PC-3 (cell line): ENCODE data around the gene NHS. TPM values are rescaled to one million over a fixed set of nuclear protein-coding genes. Genes with fewer than 3 reads are reported as not detected.

Experiments
- ATAC-seq: fragments of 200-7000 bp; cut with Tn5 transposase; 2 replicates; pipeline ENCODE4 v1.9.1; 2020; ENCODE audit warnings: mild to moderate bottlenecking, moderate library complexity
- Bru-seq: library from RNA; stranded (reverse); fragments of 400-500 nt; gene quantifications from one replicate; lab custom pipeline; 2021; lab: Mats Ljungman, UMichigan
- BruChase-seq, 2 experiments: library from RNA; stranded (reverse); fragments of 400-500 nt; gene quantifications; one replicate each; lab custom pipeline; 2021; lab: Mats Ljungman, UMichigan
- BruUV-seq: library from RNA; stranded (reverse); fragments of 400-500 nt; replicated peaks from 2 replicates; lab custom pipeline; 2021; lab: Mats Ljungman, UMichigan
- CTCF ChIA-PET: fragments of 300-600 bp; sonication (Branson Sonifier 250); formaldehyde crosslinking; loops from one replicate; lab custom pipeline; 2022; ENCODE audit warnings: antibody characterized with exemption; lab: Charles Lee
- POLR2A ChIA-PET: fragments of 300-600 bp; sonication (Branson Sonifier 250); formaldehyde crosslinking; loops from one replicate; lab custom pipeline; 2022; ENCODE audit warnings: antibody characterized with exemption; ENCODE audit not compliant: unreplicated experiment; lab: Charles Lee
- DNase-seq: peaks from one replicate; pipeline ENCODE4 v3.0.0-alpha.2; 2015
- H2AFZ ChIP-seq: fragments of 300-600 bp; sonication (generic); 2 replicates; pipeline ENCODE4 v1.6.0; 2016; ENCODE audit warnings: antibody characterized with exemption, low read length
- H3F3A ChIP-seq: fragments of 300-600 bp; sonication (generic); one replicate; pipeline ENCODE4 v1.6.0; 2017; ENCODE audit warnings: antibody characterized with exemption, low read length, control low read depth, mild to moderate bottlenecking; ENCODE audit not compliant: unreplicated experiment
- H3K27ac ChIP-seq: fragments of 300-600 bp; sonication (generic); 2 replicates; pipeline ENCODE4 v1.5.1; 2016; ENCODE audit warnings: mild to moderate bottlenecking, low read length
- H3K27me3 ChIP-seq: fragments of 300-600 bp; sonication (generic); 2 replicates; pipeline ENCODE4 v1.6.1; 2016; ENCODE audit warnings: low read length, mixed read lengths
- H3K36me3 ChIP-seq: fragments of 300-600 bp; sonication (generic); 2 replicates; pipeline ENCODE4 v1.6.1; 2016; ENCODE audit warnings: low read depth, mixed run types, low read length, mixed read lengths
- H3K4me1 ChIP-seq: fragments of 300-600 bp; sonication (generic); 2 replicates; pipeline ENCODE4 v1.5.1; 2016; ENCODE audit warnings: low read length; ENCODE audit not compliant: insufficient read depth
- H3K4me2 ChIP-seq: fragments of 300-600 bp; sonication (generic); 2 replicates; pipeline ENCODE4 v1.6.0; 2016; ENCODE audit warnings: low read length
- H3K4me3 ChIP-seq: fragments of 300-600 bp; sonication (generic); 2 replicates; pipeline ENCODE4 v1.5.1; 2016; ENCODE audit warnings: mild to moderate bottlenecking, low read length, mixed read lengths
- H3K79me2 ChIP-seq: fragments of 300-600 bp; sonication (generic); 2 replicates; pipeline ENCODE4 v1.6.1; 2017; ENCODE audit warnings: low read length, mixed read lengths
- H3K9ac ChIP-seq: fragments of 300-600 bp; sonication (generic); 2 replicates; pipeline ENCODE4 v1.6.0; 2016; ENCODE audit warnings: mild to moderate bottlenecking, low read length
- H3K9me2 ChIP-seq: fragments of 300-600 bp; sonication (generic); replicated peaks from 2 replicates; pipeline ENCODE4 v1.6.1; 2016; ENCODE audit warnings: mixed run types, low read length, mixed read lengths
- H3K9me3 ChIP-seq: fragments of 300-600 bp; sonication (generic); 2 replicates; pipeline ENCODE4 v1.6.1; 2016; ENCODE audit warnings: low read length, mixed read lengths
- H4K20me1 ChIP-seq: fragments of 300-600 bp; sonication (generic); 2 replicates; pipeline ENCODE4 v1.6.1; 2016; ENCODE audit warnings: low read length, mixed read lengths
- CTCF ChIP-seq: fragments of 300-600 bp; sonication (generic); conservative IDR thresholded peaks from 2 replicates; pipeline ENCODE4 v1.5.1; 2017; ENCODE audit warnings: antibody characterized with exemption, low read depth, mild to moderate bottlenecking, low read length
- EZH2 ChIP-seq: fragments of 300-600 bp; sonication (generic); IDR thresholded peaks from one replicate; pipeline ENCODE4 v1.6.1; 2017; ENCODE audit warnings: antibody characterized with exemption, mild to moderate bottlenecking, low read length; ENCODE audit not compliant: unreplicated experiment
- EZH2phosphoT487 ChIP-seq: fragments of 300-600 bp; sonication (generic); IDR thresholded peaks from 2 replicates; pipeline ENCODE4 v1.6.1; 2018; ENCODE audit warnings: mild to moderate bottlenecking, antibody characterized with exemption, low read length, borderline replicate concordance
- intact Hi-C: fragments of 100-400 bp; cut with micrococcal nuclease; formaldehyde crosslinking; loops from 2 replicates; pipeline ENCODE4 v1.9.0; 2023
- long read RNA-seq: library from polyadenylated mRNA; unstranded; transcript quantifications from one replicate; pipeline ENCODE4 v2.0.0, GENCODE V29; 2021; ENCODE audit not compliant: unreplicated experiment
- total RNA-seq: library from RNA; depleted of rRNA; stranded (reverse); fragments of >200 nt; gene quantifications from 2 replicates; pipeline ENCODE4 v1.2.3, GENCODE V29; 2014; rRNA removed

The NHS gene
- total RNA-seq = 4.9 and 5.6 TPM in 2 replicates
- Bru-seq, nascent RNA = percentile 76 among the genes with signal in this experiment
- BruChase-seq, experiment 1, labeled RNA remaining after a 6-hour chase = percentile 73 among the genes with signal in this experiment
- percentile 85 among the genes with signal in this experiment for BruChase-seq, experiment 2, labeled RNA remaining after a 2-hour chase
- long read RNA-seq, partial matches to known transcripts = 2 of 8 reads
- long read RNA-seq, other reads (novel, unspliced or antisense) = 6 of 8 reads

GRCh38 chrX:17374619-17375366, at the start of gene NHS:
Gene NHS (plus strand): TSS chrX:17375200. CDS start chrX:17375758, 558 bp downstream.
- Histone ChIP-seq H3K36me3 (no peaks in the 10 kb centered on the region), H4K20me1 (no peaks in the 10 kb centered on the region), H3K9ac (peak within 1 kb of the TSS; percentile 88), H3K9me3 (no peaks in the 10 kb centered on the region), H3F3A (no peaks in the 10 kb centered on the region), H2AFZ (peak within 1 kb of the TSS; percentile 81), H3K4me1 (peaks cover 14% of the 10 kb centered on the region), H3K27ac (peak within 1 kb of the TSS; percentile 26; the same call in 1 of the 2 replicates), H3K4me3 (peak within 1 kb of the TSS; percentile 91), H3K27me3 (no peaks in the 10 kb centered on the region), H3K4me2 (peak within 1 kb of the TSS; percentile 89), H3K79me2 (peaks cover 41% of the 10 kb centered on the region), H3K9me2 (no peaks in the 10 kb centered on the region)
- TF ChIP-seq CTCF (peak; percentile 57), EZH2 (no peak), EZH2phosphoT487 (no peak)
- ATAC-seq = peak; percentile 57
- CTCF ChIA-PET = interaction anchor here (0.6 kb wide), 1 partner anchor 220 kb away, joined by 3 read pairs; no protein-coding TSS in a partner anchor
- BruUV-seq = no TSS peak
- intact Hi-C loops = loop anchor here (1.0 to 10.0 kb wide), 7 partner anchors 70 to 316 kb away; no protein-coding TSS in a partner anchor
- POLR2A ChIA-PET = no interaction called here
- peak; percentile 83 for DNase-seq

- Histone ChIP-seq H3K36me3 (no peaks in the 10 kb centered on the region), H3K9ac (no peak overlapping the region), H3F3A (no peaks in the 10 kb centered on the region), H3K4me3 (no peak overlapping the region), H3K4me2 (no peak overlapping the region), H3K9me2 (no peaks in the 10 kb centered on the region), H2AFZ (no peak overlapping the region), H3K27me3 (no peaks in the 10 kb centered on the region), H4K20me1 (no peaks in the 10 kb centered on the region), H3K27ac (no peak overlapping the region), H3K79me2 (no peaks in the 10 kb centered on the region), H3K9me3 (no peaks in the 10 kb centered on the region), H3K4me1 (no peaks in the 10 kb centered on the region)
- DNase-seq (no peak), ATAC-seq (no peak)
- no peak for TF ChIP-seq EZH2phosphoT487
- no peak for TF ChIP-seq CTCF
- intact Hi-C loops = no loop called here
- POLR2A ChIA-PET = no interaction called here
- no TSS peak for BruUV-seq
- CTCF ChIA-PET = no interaction called here
Observed at GRCh38 chrX:17328837-17329236, 46.2 kb upstream of the NHS start.
